Bronchial epithelial cell (primary cell): ENCODE results near the gene KCNAB1. TPM values are rescaled to one million over a fixed set of nuclear protein-coding genes. Genes with fewer than 3 reads are reported as not detected.

ENCODE experiments used
- DNase-seq: peaks from one replicate; pipeline ENCODE4 v3.0.0-alpha.2; 2010; ENCODE audit warnings: low read depth
- FAIRE-seq: peaks from 2 replicates; lab custom pipeline; 2011; peaks lifted over from hg19 to GRCh38; lab: Jason Lieb, UNC
- H3K27me3 ChIP-seq: 2 replicates; pipeline ENCODE4 v1.5.1; 2011; ENCODE audit warnings: low read length; ENCODE audit not compliant: control insufficient read depth, insufficient read depth
- H3K36me3 ChIP-seq: 2 replicates; pipeline ENCODE4 v1.5.1; 2011; ENCODE audit warnings: low read length; ENCODE audit not compliant: control insufficient read depth, insufficient read depth
- H3K4me3 ChIP-seq: 2 replicates; pipeline ENCODE4 v1.5.1; 2011; ENCODE audit warnings: mild to moderate bottlenecking, low read depth, low read length, control low read depth
- total RNA-seq: library from RNA; depleted of rRNA; stranded (reverse); fragments of >200 nt; gene quantifications from 2 replicates; pipeline ENCODE4 v1.2.1, GENCODE V29; 2014
- TF ChIP-seq, protein P1 (sequence below): IDR thresholded peaks from 2 replicates; pipeline ENCODE4 v1.5.1; 2011; ENCODE audit warnings: mild to moderate bottlenecking, moderate library complexity, low read length, control low read depth, inconsistent platforms; ENCODE audit not compliant: insufficient read depth, severe bottlenecking

Gene KCNAB1
- total RNA-seq, 1 donor from 2014 or later: 0.26 TPM

DNA sequence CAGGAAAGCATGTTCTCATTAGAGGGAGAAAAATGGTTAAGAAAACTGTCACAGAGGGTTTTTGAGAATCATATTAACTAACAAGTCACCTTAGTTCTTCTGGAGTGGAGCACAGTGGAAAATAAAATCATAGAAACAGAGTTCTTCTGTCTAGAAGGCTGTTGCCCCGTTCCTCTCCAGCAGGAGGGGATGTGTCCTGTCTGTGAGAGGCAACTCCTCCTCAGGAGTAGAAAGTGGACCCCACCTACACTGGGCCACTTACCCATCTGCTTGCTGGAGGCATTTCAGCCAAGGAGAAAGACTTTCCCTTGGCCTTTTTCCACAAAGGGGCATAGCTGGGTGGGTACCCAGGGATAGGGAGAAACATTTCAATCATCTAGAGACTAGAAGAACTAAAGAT, 327.9 kb downstream of the KCNAB1 start:
- H3K36me3 ChIP-seq: no peaks in the 10 kb centered on the region
- H3K27me3 ChIP-seq: no peaks in the 10 kb centered on the region
- TF ChIP-seq, protein P1, sequence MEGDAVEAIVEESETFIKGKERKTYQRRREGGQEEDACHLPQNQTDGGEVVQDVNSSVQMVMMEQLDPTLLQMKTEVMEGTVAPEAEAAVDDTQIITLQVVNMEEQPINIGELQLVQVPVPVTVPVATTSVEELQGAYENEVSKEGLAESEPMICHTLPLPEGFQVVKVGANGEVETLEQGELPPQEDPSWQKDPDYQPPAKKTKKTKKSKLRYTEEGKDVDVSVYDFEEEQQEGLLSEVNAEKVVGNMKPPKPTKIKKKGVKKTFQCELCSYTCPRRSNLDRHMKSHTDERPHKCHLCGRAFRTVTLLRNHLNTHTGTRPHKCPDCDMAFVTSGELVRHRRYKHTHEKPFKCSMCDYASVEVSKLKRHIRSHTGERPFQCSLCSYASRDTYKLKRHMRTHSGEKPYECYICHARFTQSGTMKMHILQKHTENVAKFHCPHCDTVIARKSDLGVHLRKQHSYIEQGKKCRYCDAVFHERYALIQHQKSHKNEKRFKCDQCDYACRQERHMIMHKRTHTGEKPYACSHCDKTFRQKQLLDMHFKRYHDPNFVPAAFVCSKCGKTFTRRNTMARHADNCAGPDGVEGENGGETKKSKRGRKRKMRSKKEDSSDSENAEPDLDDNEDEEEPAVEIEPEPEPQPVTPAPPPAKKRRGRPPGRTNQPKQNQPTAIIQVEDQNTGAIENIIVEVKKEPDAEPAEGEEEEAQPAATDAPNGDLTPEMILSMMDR: peak; percentile 40
- no peak overlapping the region for H3K4me3 ChIP-seq
- FAIRE-seq (no peak), DNase-seq (peak; percentile 28)

- H3K4me3 ChIP-seq: no peak overlapping the region
- no peaks in the 10 kb centered on the region for H3K27me3 ChIP-seq
- TF ChIP-seq, protein P1: peak; percentile 70
- no peak for FAIRE-seq
- no peaks in the 10 kb centered on the region for H3K36me3 ChIP-seq
- DNase-seq: peak; percentile 57
Measured at GRCh38 chr3:156449710-156450574, 329.6 kb downstream of the KCNAB1 start.

DNA sequence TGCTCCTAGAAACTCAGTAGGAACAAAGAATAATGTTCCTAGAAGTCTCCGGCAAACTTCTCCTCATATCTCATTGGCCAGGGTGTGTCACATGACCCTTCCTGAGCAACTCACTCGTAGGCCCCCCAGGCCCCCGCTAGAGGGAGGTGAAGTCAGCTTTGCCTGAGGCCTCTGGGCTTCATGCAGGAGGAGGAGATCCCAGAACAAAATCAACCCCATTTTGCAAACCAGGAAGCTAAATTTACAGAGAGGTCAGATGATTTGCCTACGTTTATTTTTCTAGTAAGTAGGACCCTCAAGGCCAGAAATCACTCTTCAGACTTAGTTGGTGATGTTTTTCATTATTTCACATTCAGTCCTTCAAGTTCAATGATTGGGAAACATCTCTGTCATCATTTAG, 335.5 kb downstream of the KCNAB1 start:
- DNase-seq: no peak
- no peaks in the 10 kb centered on the region for H3K27me3 ChIP-seq
- no peak overlapping the region for H3K4me3 ChIP-seq
- no peaks in the 10 kb centered on the region for H3K36me3 ChIP-seq
- FAIRE-seq: no peak
- TF ChIP-seq, protein P1: no peak

- DNase-seq: peak; percentile 46
- no peak overlapping the region for H3K4me3 ChIP-seq
- no peaks in the 10 kb centered on the region for H3K27me3 ChIP-seq
- TF ChIP-seq, protein P1: no peak
- FAIRE-seq: no peak
- no peaks in the 10 kb centered on the region for H3K36me3 ChIP-seq
Measured at GRCh38 chr3:156456771-156457224, 336.4 kb downstream of the KCNAB1 start.

DNA sequence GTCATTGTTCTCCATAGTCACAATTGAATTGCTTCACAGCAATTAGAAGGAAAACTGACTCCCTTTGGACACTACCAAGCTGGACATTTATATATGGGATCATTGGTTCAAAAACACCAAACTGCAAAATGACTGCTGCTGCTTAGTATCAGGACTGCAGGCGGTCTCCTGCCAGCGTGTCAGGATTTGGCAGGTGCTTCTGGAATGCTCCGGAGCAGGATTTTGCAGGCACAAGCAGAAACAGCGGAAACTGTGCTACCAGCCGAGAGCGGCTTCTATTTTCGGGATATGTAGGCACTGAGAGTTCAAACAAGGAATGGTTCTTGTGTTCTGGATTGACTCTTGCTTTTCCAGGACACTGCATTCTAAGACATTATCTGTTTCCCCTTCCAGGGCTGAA, 339.1 kb downstream of the KCNAB1 start:
- DNase-seq (no peak), FAIRE-seq (no peak)
- TF ChIP-seq, protein P1: no peak
- H3K27me3 ChIP-seq: no peaks in the 10 kb centered on the region
- H3K4me3 ChIP-seq: no peak overlapping the region
- H3K36me3 ChIP-seq: no peaks in the 10 kb centered on the region

- no peak for DNase-seq
- H3K27me3 ChIP-seq: no peaks in the 10 kb centered on the region
- FAIRE-seq: no peak
- no peak overlapping the region for H3K4me3 ChIP-seq
- TF ChIP-seq, protein P1: no peak
- no peaks in the 10 kb centered on the region for H3K36me3 ChIP-seq
Measured at GRCh38 chr3:156460206-156460611, 339.8 kb downstream of the KCNAB1 start.
